GM10248 (cell line): ENCODE results near the gene SLIT1.

ENCODE experiments used
- CTCF ChIA-PET: fragments of 300-600 bp; sonication (Branson Sonifier 250); formaldehyde crosslinking; extraction: SDS; loops from one replicate; lab custom pipeline; 2021; ENCODE audit warnings: antibody characterized with exemption; lab: Yijun Ruan, JAX
- POLR2A ChIA-PET: fragments of 350-650 bp; sonication (Branson Sonifier 250); formaldehyde crosslinking; extraction: SDS; loops from one replicate; lab custom pipeline; 2020; ENCODE audit warnings: antibody characterized with exemption; lab: Yijun Ruan, JAX
- DNase-seq: peaks from one replicate; pipeline ENCODE4 v3.0.0; 2012; ENCODE audit errors: extremely low spot score
- CTCF ChIP-seq: IDR thresholded peaks from 2 replicates; pipeline ENCODE4 v1.5.1; 2012; ENCODE audit warnings: mild to moderate bottlenecking, low read depth; ENCODE audit errors: extremely low read depth, missing control alignments, control extremely low read depth

Gene SLIT1

GRCh38 chr10:97023401-97024167 is 162.2 kb downstream of the SLIT1 start:
- POLR2A ChIA-PET = no interaction called here
- TF ChIP-seq CTCF = no peak
- DNase-seq = no peak
- CTCF ChIA-PET = interaction anchor here (1.5 to 6.2 kb wide), 10 partner anchors 9 to 383 kb away, joined by 5 to 136 read pairs (median 8); no protein-coding TSS in a partner anchor

GRCh38 chr10:97022616-97023015 is 163.1 kb downstream of the SLIT1 start:
- no peak for DNase-seq
- no peak for TF ChIP-seq CTCF
- CTCF ChIA-PET = interaction anchor here (3.7 to 4.0 kb wide), 2 partner anchors 112 to 188 kb away, joined by 16 to 30 read pairs; no protein-coding TSS in a partner anchor
- POLR2A ChIA-PET = no interaction called here

GRCh38 chr10:97020452-97021400 is 165.0 kb downstream of the SLIT1 start:
- POLR2A ChIA-PET = no interaction called here
- TF ChIP-seq CTCF = no peak
- DNase-seq = no peak
- CTCF ChIA-PET = interaction anchor here (1.1 to 1.5 kb wide), 5 partner anchors 12 to 379 kb away, joined by 3 to 10 read pairs (median 3); no protein-coding TSS in a partner anchor

DNA sequence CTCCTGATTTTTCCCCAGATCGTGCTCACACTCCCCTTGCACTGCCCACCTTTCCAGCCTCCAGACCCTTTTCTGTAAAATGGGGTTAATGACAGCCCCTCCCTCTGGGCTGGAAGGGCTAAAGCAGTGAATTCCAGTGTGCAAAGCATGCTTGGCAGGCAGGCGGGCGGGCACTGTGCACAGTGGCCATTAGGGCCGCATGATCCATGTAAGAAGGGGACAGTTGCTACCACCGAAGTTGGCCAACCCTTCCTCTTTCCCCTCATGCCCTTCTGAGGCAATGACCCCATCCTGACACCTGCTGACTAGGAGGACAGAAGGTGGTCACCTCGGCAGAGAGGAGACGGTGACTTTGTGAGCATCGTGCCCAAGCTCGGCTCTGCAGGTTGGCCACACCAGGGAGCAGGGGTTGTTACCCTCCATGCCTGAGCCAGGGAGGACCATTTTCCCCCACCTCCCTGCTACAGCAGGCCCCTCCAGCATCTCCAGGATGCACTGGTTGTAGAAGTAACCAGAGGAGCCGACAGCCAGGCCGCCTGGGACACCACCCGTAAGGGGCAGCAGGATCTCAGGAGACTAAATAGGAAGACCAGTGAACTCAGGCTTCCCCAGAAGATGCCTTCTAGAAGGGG is 166.4 kb downstream of the SLIT1 start:
- TF ChIP-seq CTCF = no peak
- no peak for DNase-seq
- POLR2A ChIA-PET = no interaction called here
- CTCF ChIA-PET = interaction anchor here (1.4 to 1.5 kb wide), 2 partner anchors 14 to 19 kb away, joined by 3 to 6 read pairs; no protein-coding TSS in a partner anchor

DNA sequence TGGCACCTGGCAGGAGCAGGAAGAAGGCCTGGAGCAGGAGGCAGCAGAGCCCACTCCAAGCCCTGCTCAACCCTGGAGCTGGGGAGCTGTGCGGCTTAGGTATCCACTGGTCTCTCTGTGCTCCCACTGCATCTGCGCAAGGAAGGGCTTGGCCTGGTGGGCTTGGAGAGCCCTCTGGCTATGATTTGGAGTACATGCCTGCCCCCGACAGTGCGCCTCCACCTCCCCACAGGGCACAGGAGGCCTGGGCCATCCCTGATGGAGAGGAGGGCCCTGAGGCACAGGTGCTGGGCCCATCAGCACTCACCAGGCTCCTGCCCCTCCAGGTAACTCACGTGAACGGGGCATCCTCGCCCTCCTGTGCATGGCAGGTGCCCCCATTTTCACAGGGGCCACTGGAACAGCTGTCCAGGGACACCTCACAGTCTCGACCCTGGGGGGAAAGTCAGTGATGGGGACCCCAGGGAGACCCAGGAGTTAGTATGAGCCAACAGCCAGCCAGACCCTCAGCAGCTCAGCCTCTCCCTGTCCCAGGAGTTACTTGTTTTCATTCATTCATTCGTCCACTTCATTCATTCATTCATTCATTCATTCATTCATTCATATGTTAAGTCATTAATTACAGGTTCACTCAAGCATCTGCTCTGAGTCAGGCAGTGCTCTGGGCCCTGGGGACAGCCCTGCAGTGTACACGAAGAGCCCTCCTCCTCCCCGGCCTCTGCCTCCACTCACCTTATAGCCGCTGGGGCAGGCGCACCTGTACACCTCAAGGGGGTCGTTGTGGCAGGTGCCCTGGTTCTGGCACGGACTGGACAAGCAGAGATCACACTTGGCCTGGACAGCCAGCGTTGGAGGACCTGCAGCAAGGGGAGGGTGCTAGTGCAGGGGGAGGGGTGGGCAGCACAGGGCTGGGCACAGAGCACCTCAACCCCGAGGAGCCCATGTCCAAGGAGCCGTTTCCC is 167.2 kb downstream of the SLIT1 start:
- no peak for DNase-seq
- CTCF ChIA-PET = interaction anchor here (1.4 to 2.4 kb wide), 3 partner anchors 7 to 18 kb away, joined by 3 to 23 read pairs (median 14); no protein-coding TSS in a partner anchor
- POLR2A ChIA-PET = no interaction called here
- no peak for TF ChIP-seq CTCF
